HTR-8/SVneo (cell line): ENCODE results near the gene XG.
"Not testable (repeated sequence)": the region's sequence is repeated elsewhere in the genome, so short reads cannot be mapped to it uniquely, and the experiment has no call there.

Source experiments
- DNase-seq: peaks from one replicate; pipeline ENCODE4 v3.0.0; 2011; ENCODE audit warnings: low spot score, mixed read lengths; ENCODE audit not compliant: insufficient read length
- FAIRE-seq: peaks from 2 replicates; lab custom pipeline; 2011; peaks lifted over from hg19 to GRCh38; lab: Jason Lieb, UNC

Gene XG

DNA sequence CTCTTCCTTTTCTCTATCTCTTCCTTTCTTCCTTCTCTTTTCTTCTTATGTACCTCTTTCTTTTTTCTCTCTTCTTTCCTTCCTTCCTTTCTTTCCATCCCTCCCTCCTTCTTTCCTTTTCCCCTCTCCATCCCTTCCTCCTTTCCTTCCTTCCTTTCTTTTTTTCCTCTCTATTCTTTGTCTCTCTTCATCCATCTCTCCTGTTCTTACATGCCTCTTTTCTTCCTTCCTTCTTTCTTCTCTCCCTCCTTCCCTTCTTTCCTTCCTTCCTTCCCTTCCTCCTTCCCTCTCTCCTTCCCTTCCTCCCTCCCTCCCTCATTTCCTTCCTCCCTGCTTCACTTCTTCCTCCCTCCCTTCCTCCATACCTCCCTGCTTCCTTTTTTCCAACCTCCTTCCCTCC, 19.2 kb upstream of the XG start:
- DNase-seq (no peak), FAIRE-seq (no peak)

GRCh38 chrX:2733286-2733685, 18.6 kb upstream of the XG start:
- FAIRE-seq: no peak
- DNase-seq: no peak

DNA sequence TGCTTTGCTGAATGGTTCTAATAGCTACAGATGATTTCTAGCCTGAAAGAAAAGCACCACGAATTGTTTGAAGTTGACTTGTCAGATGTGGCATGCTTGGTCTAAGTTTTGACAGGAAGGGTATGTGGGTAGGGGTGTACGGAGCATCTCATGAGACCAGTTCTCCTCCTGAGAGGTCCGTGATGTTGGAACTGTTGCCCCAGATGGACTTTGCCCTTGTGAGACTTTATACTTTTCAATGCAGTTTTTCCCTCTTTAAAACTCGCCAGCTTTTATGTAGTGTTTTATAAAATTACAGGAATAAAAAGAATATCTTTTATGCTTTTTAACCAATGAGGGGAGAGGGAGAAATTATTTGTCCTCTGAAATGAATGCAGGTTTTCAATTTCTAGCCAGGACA, 16.6 kb upstream of the XG start:
- FAIRE-seq: no peak
- no peak for DNase-seq

GRCh38 chrX:2740672-2741071, 11.2 kb upstream of the XG start:
- no peak for FAIRE-seq
- no peak for DNase-seq

DNA sequence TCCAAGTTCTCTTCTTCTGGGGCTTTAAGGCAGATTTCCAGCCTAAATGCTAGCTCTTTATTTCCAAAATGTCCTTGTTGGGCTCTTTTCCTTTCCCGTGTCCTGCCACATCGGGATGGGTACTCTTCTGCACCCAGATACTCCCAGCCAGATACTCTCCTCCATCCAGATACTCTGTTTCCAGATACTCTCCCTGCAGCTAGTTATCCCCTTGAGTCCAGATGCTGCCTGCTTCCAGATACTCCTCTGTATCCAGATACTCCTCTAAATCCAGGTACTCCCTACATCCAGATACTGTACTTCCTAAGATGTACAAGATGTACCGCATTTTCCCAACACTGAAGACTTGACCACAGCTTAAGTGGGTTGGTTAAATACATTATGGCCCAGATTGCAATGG, 10.5 kb upstream of the XG start:
- FAIRE-seq: no peak
- DNase-seq: no peak

DNA sequence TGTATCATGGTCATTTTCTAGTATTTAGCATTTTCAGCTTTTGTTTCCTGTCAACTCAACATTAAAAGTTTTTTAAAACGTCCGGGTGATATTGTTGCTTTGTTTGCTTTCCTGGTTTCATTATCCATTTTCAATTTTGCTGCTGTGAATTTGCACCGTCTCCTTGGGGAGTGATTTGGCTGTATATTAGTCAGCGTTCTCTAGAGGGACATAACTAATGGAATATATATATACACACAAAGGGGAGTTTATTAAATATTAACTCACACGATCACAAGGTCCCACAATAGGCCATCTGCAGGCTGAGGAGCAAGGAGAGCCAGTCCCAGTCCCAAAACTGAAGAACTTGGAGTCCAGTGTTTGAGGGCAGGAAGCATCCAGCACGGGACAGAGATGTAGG, 5.6 kb upstream of the XG start:
- not testable (repeated sequence) for FAIRE-seq

DNA sequence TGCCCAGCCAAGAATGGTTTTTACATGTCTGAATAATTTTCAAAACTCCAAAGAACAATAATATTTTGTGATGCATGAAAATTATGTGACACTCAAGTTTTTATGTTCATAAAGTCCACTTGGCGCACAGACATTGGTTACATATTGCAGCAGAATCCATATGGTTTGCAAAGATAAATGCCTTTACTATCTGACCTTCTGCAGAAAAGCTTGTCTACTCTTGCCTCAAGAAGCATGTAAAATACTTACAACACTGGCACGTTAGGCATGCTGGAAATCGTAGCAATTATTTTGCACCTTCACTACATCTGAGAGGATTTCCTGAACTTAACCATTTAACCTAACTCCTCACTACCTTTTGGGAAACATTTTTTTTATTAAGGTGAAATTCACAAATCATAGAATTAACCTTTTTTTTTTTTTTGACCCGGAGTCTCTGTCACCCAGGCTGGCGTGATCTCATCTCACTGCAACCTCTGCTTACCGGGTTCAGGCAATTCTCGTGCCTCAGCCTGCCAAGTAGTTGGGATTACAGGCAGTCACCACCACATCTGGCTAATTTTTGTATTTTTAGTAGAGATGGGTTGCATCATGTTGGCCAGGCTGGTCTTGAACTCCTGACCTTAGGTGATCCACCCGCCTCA, 3.5 kb upstream of the XG start:
- FAIRE-seq: no peak

More for the DNA sequence above, 5.6 kb upstream of the XG start:
- not testable (repeated sequence) for DNase-seq

GRCh38 chrX:2748815-2749188, 3.0 kb upstream of the XG start:
- DNase-seq (no peak), FAIRE-seq (no peak)

More for the DNA sequence above, 3.5 kb upstream of the XG start:
- no peak for DNase-seq

DNA sequence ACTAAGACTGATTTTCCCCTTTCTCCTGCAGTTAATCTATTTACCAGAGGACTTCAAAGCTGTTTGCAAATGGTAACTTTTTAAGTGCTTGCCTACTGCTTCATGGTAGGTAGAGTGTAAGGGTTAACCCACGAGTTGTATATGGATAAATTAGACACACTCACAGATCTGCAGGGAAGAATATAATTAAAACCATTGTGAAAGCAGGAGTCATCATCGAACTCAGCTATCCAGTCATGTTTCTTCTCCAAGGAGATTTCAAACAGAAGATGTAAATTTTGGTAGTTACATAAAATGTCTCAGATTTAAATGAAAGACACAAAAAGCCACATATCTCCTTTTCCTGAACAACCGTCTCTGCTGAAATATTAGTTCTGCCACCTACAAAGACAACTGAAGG, 549 bp upstream of the XG start:
- FAIRE-seq (no peak), DNase-seq (no peak)

- not testable (repeated sequence) for DNase-seq
- FAIRE-seq: peak; percentile 87
Measured at GRCh38 chrX:2752441-2752840, 601 bp downstream of the XG start.

GRCh38 chrX:2755163-2755715, 3.4 kb downstream of the XG start:
- FAIRE-seq: peak; percentile 89
- not testable (repeated sequence) for DNase-seq

- DNase-seq (no peak), FAIRE-seq (no peak)
Measured at GRCh38 chrX:2756548-2756947, 4.7 kb downstream of the XG start.

DNA sequence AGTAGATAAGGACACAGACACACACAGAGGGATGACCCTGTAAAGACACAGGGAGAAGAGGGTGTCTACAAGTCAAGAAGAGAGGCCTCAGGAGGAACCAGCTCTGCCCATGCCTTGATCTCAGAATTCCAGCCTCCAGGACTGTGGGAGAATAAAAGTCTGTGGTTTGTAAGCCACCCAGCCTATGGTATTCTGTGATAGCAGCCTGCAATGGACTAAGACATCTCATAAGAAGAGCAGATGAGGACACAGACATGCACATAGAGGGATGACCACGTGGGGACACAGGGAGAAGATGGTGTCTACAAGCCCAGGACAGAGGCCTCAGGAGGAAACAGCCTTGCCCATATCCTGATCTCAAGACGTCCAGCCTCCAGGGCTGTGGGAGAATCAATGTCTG, 9.4 kb downstream of the XG start:
- DNase-seq: no peak
- FAIRE-seq: peak; percentile 81

- FAIRE-seq, DNase-seq: not testable (repeated sequence)
Measured at GRCh38 chrX:2762671-2763070, 10.8 kb downstream of the XG start.

DNA sequence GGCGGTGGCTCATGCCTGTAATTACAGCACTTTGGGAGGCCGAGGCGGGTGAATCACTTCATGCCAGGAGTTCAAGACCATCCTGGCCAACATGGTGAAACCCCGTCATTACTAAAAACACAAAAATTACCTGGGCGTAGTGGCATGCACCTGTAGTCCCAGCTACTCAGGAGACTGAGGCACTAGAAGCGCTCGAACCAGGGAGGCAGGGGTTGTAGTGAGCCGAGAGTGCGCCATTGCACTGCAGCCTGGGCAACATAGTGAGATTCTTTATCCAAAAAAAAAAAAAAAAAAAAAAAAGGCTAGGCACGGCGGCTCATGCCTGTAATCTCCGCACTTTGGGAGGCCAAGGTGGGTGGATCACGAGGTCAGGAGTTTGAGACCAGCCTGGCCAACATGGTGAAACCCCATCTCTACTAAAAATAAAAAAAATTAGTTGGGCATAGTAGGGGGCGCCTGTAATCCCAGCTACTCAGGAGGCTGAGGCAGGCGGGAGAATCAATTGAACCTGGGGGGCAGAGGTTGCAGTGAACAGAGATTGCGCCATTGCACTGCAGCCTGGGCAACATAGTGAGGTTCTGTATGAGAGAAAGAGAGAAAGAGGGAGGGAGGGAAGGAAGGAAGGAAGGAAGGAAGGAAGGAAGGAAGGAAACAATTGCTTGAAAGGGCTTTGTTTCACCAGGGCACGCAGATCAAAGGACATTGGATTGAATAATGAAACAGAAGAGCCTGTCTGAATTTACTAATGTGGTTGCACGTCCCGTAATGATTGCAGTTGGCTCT, 13.1 kb downstream of the XG start:
- DNase-seq, FAIRE-seq: not testable (repeated sequence)

GRCh38 chrX:2765549-2765830, 13.7 kb downstream of the XG start:
- FAIRE-seq: no peak
- DNase-seq: no peak

- FAIRE-seq (no peak), DNase-seq (no peak)
Measured at GRCh38 chrX:2766906-2767305, 15.1 kb downstream of the XG start.

DNA sequence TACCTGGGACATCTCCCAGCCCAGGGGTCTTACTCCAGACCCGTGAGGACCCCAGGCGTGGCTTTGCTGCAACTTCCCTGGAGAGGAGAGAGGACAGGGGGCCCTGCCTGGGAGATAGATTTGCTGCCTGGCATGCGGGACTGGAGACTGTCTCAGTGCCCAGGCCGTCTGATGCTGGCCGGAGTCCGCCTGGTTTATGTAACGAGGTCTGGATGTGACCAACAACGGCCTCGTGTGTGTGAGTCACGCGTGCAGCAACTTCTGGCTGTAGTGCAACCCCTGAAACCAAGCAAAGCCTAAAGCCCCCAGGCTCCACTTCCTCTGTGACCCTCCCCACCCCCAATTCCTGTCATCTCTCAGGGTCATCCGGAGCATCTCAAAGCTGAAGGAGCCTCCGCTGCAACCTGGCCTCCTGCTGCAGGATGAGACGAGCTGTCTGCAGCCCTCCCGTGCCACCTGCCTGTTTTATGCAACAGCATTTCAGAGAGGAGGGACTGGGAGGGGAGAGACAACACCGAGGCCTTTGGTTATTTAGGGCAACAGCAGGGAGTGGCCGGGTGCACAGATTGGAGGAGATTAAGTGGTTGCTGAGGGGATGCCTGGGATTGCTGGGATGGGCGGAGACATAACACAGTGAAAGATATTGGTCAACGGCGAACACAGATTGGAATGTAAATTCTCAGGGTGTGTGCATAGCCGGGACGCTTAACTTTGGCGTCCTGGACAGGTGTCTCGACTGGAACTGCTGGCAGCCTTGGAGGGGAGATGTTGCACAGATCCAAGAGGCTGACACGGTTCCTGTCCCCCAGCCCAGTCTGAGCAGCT, 16.0 kb downstream of the XG start:
- FAIRE-seq (no peak), DNase-seq (peak; percentile 19)

GRCh38 chrX:2769615-2770014, 17.8 kb downstream of the XG start:
- DNase-seq (no peak), FAIRE-seq (no peak)

DNA sequence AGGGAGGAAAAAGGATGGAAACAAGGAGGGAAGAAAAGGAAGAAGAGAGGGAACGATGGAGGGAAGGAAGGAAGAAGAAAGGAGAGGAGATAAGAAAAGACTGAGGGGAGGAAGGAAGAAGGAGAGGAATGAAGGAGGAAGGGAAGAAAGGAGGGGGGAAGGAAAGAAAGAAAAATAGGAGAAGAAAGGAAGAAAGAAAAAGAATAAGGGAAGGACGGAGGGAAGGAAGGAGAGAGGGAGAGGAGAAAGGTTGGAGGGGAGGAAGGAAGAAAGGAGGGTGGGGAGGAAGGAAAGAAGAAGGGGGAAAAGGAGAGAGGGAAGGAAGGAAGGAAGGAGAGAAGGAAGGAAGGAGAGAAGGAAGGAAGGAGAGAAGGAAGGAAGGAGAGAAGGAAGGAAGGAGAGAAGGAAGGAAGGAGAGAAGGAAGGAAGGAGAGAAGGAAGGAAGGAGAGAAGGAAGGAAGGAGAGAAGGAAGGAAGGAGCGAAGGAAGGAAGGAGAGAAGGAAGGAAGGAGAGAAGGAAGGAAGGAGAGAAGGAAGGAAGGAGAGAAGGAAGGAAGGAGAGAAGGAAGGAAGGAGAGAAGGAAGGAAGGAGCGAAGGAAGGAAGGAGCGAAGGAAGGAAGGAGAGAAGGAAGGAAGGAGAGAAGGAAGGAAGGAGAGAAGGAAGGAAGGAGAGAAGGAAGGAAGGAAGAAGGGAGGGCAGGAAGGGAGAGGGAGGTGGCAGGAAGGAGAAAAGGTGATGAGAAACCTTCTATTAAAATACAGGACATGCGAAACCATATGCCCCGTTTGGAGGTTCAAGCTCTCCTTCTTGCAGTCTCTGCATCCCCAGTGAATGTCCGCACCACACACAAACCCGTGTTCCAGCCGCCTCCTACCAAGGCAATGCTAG, 21.6 kb downstream of the XG start:
- DNase-seq, FAIRE-seq: not testable (repeated sequence)
